Stimulated activated naive CD8-positive, alpha-beta T cell treated with anti-CD3 and anti-CD28 coated beads, Interleukin-15, amount 100 ng/mL, for 72 hours (primary cell): ENCODE results near the gene IST1.
"Not testable (repeated sequence)": the region's sequence is repeated elsewhere in the genome, so short reads cannot be mapped to it uniquely, and the experiment has no call there.

Experiments
- ATAC-seq: fragments of 150-1000 bp; cut with Tn5 transposase; 2 replicates; pipeline ENCODE4 v1.10.0; 2021; ENCODE audit warnings: mild to moderate bottlenecking, moderate library complexity
- DNase-seq, 2 donors: peaks; one replicate each; pipeline ENCODE4 v3.0.0; 2021 to 2022
- H3K27ac Mint-ChIP-seq, 2 donors: one replicate each; pipeline ENCODE4 v1.8.0; 2022; ENCODE audit warnings: mild to moderate bottlenecking in 2 of 2, mixed read lengths in 2 of 2, moderate library complexity in 2 of 2
- H3K27me3 Mint-ChIP-seq: one replicate; pipeline ENCODE4 v1.8.0; 2022; ENCODE audit warnings: mixed read lengths
- H3K4me1 Mint-ChIP-seq: one replicate; pipeline ENCODE4 v1.8.0; 2022; ENCODE audit warnings: mild to moderate bottlenecking, mixed read lengths
- H3K4me3 Mint-ChIP-seq, 2 donors: one replicate each; pipeline ENCODE4 v1.8.0; 2022; ENCODE audit warnings: mild to moderate bottlenecking in 2 of 2, mixed read lengths in 2 of 2, moderate library complexity in 1 of 2
- H3K9me3 Mint-ChIP-seq, 2 donors: one replicate each; pipeline ENCODE4 v1.8.0; 2022; ENCODE audit warnings: mixed read lengths in 2 of 2

Gene IST1

DNA sequence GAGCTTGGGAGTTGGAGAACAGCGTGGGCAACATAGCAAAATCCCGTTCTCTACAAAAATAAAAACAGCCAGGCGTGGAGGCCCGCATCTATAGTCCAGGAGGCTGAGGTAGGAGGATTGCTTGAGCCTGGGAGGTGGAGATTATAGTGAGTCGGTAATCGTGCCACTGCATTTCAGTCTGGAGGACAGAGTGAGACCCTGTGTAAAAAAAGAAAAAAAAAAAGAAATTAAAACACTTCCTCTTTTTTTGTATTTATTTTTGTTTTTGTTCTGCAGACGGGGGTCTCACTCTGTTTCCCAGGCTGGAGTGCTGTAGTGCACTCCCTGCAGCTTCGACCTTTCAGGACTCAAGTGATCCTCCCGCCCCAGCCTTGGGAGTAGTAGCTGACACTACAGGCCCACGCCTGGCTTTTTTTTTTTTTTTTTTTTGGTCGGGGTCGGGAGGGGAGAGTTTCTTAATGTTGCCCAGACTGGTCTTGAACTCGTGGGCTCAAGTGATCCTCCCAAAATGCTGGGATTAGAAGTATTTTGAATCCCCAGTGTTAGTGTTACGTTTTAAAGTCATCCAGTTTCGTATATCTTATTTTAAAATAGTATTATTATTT is 1.5 kb downstream of the IST1 start:
- Mint-ChIP-seq H3K27ac (peak overlapping the region in 1 of 2 donors; percentile 40), H3K4me1 (peaks cover 52% of the 10 kb centered on the region), H3K4me3 (peak overlapping the region; percentile 81 to 98), H3K9me3 (no peaks in the 10 kb centered on the region), H3K27me3 (no peaks in the 10 kb centered on the region)
- DNase-seq (no peak), ATAC-seq (no peak)

DNA sequence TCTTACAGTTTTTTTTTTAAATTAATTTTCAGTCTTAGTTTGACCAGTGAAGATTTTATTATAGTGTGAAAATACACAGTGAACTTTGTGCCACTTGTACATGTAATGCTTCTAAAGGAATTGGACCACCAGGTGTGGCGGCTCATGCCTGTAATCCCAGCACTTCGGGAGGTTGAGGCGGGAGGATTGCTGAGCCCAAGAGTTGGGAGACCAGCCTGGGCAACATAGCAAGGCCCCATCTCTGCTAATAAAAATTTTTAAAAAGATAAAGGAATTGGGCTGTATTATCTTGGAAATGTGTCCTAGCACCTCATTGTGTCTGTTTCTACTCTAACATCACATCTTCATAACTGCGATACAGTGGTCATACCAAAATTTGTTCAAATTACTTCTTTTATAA is 3.8 kb downstream of the IST1 start:
- H3K9me3 Mint-ChIP-seq = no peaks in the 10 kb centered on the region
- peak overlapping the region; percentile 44 to 65 for H3K4me3 Mint-ChIP-seq
- ATAC-seq (no peak), DNase-seq (no peak)
- H3K27me3 Mint-ChIP-seq = no peaks in the 10 kb centered on the region
- peak overlapping the region in 1 of 2 donors; percentile 48 for H3K27ac Mint-ChIP-seq
- H3K4me1 Mint-ChIP-seq = peaks cover 65% of the 10 kb centered on the region

- Mint-ChIP-seq H3K9me3 (no peaks in the 10 kb centered on the region), H3K27me3 (no peaks in the 10 kb centered on the region), H3K27ac (peak overlapping the region in 1 of 2 donors; percentile 86), H3K4me3 (peak overlapping the region in 1 of 2 donors; percentile 19), H3K4me1 (peaks cover 84% of the 10 kb centered on the region)
- ATAC-seq (no peak), DNase-seq (no peak)
Observed at GRCh38 chr16:71902656-71903365, 7.5 kb downstream of the IST1 start.

GRCh38 chr16:71903608-71904007 is 8.3 kb downstream of the IST1 start:
- DNase-seq (no peak), ATAC-seq (no peak)
- Mint-ChIP-seq H3K27me3 (no peaks in the 10 kb centered on the region), H3K4me1 (peaks cover 85% of the 10 kb centered on the region), H3K4me3 (no peak overlapping the region), H3K27ac (no peak overlapping the region), H3K9me3 (no peaks in the 10 kb centered on the region)

DNA sequence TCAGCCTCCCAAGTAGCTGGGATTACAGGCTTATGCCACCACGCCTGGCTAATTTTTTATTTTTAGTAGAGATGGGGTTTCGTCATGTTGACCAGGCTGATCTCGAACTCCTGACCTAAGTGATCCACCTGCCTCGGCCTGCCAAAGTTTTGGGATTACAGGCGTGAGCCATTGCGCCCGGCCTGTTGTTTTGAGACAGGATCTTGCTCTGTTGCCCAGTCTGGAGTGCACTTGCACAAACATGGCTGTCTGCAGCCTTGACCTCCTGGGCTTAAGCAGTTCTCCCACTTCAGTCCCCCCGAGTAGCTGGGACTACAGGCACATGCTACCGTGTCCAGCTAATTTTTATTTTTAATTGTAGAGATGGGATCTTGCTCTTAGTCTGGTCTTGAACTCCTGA is 8.9 kb downstream of the IST1 start:
- Mint-ChIP-seq H3K9me3 (no peaks in the 10 kb centered on the region), H3K27me3 (no peaks in the 10 kb centered on the region), H3K27ac (peak overlapping the region; percentile 5 to 11), H3K4me3 (no peak overlapping the region), H3K4me1 (peaks cover 89% of the 10 kb centered on the region)
- ATAC-seq (no peak), DNase-seq (no peak)

DNA sequence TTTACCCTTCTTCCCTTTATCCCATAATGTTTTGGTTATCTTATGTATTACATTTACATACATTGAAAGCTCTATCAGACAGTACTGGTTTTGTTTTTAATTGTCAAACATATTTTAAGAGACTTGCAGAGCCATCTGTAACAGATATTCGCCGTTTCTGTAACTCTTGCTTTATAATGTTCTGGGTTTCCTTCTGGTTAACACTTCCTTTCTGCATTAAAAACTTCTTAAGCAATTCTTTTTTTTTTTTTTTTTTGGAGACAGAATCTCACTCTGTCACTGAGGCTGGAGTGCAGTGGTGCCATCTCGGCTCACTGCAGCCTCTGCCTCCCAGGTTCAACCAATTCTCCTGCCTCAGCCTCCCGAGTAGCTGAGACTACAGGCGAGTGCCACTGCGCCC is 10.4 kb downstream of the IST1 start:
- ATAC-seq, H3K9me3 Mint-ChIP-seq, H3K27ac Mint-ChIP-seq, DNase-seq, H3K27me3 Mint-ChIP-seq: not testable (repeated sequence)
- peak overlapping the region; percentile 35 to 44 for H3K4me3 Mint-ChIP-seq
- H3K4me1 Mint-ChIP-seq = peaks cover 87% of the 10 kb centered on the region

DNA sequence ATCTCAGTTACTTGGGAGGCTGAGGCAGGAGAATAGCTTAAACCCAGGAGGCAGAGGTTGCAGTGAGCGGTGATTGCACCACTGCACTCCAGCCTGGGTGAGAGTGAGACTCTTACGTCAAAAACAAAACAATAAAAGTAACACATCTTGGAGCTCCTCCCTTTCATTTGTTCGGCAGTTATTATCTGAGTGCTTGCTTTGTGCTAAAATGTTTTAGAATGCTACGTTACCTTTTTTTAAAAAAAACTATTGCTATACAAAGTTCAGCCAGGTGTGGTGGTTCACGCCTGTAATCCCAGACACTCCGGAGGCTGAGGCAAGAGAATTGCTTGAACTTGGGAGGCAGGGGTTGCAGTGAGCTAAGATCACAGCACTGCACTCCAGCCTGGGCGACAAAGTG is 15.8 kb downstream of the IST1 start:
- DNase-seq (no peak), ATAC-seq (no peak)
- no peaks in the 10 kb centered on the region for H3K27me3 Mint-ChIP-seq
- no peak overlapping the region for H3K4me3 Mint-ChIP-seq
- H3K9me3 Mint-ChIP-seq = no peaks in the 10 kb centered on the region
- H3K27ac Mint-ChIP-seq = no peak overlapping the region
- peaks cover 96% of the 10 kb centered on the region for H3K4me1 Mint-ChIP-seq

DNA sequence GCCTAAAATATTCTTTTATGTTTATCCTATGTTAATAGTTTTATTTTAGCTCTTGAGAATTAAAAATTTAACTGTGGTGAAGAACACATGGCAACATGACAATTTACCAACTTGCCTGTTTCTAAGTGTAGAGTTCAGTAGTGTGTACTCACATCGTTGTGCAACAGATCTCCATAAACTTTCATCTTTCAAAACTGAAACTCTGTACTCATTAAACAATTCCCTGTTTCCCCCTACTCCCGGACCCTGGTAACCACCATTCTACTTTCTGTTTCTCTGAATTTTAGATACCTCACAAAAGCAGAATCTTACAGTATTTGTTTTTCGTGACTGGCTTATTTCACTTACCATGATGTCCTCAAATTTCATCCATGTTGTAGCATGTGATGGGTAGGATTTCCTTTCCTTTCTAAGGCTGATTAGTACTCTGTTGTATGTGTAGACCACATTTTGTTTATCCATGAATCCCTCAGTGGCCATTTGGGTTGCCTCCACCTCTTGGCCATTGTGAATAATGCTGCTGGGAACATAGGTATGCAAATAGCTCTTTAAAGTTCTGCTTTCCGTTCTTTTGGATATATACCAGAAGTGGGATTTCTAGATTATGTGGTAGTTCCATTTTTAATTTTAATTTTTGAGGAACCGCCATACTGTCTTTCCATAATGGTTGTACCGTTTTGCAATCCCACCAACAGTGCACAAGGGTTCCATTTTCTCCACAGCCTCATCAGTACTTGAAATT is 17.4 kb downstream of the IST1 start:
- DNase-seq (no peak), ATAC-seq (no peak)
- no peak overlapping the region for H3K27ac Mint-ChIP-seq
- no peaks in the 10 kb centered on the region for H3K27me3 Mint-ChIP-seq
- H3K9me3 Mint-ChIP-seq = no peaks in the 10 kb centered on the region
- H3K4me1 Mint-ChIP-seq = peaks cover 85% of the 10 kb centered on the region
- H3K4me3 Mint-ChIP-seq = no peak overlapping the region

DNA sequence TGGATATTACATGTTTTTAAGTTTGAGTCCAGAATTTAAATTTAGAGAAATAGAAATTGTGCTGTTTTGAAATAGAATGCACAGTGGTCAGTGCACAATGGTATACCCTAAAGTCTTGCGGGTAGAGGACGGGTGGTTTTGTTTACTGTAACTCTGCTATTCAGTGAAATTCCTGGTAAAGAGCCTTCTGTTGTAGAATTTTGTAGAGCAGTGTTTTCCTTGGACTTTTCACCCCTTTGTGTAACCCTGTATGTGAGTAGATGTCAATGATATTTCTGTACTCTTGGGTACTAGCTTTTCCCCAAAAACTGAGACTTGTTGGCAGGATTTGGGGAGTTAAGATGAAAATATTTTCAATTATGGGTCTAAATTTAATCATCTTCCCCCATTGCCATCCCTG is 19.5 kb downstream of the IST1 start:
- Mint-ChIP-seq H3K4me1 (peaks cover 64% of the 10 kb centered on the region), H3K27ac (no peak overlapping the region), H3K9me3 (no peaks in the 10 kb centered on the region), H3K4me3 (no peak overlapping the region), H3K27me3 (no peaks in the 10 kb centered on the region)
- ATAC-seq (no peak), DNase-seq (no peak)

DNA sequence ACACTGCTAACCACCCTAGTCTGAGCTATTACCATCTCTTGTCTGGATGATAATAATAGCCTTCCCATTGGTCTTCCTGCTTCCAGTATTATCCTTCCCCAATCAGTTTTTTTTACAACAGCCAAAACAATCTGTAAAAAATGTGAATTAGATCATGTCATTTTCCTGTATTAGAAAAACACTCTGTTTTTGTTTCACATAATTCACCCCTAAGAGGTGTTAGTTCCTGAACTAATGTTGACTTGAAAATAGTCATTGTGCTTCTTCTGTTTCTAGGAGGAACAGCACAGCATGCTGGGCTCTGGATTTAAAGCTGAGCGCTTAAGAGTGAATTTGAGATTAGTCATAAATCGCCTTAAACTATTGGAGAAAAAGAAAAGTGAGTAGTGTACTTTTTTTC is 20.0 kb downstream of the IST1 start:
- Mint-ChIP-seq H3K27ac (peak overlapping the region in 1 of 2 donors; percentile 3), H3K4me3 (no peak overlapping the region), H3K27me3 (no peaks in the 10 kb centered on the region), H3K9me3 (no peaks in the 10 kb centered on the region), H3K4me1 (peaks cover 59% of the 10 kb centered on the region)
- DNase-seq (no peak), ATAC-seq (no peak)

- Mint-ChIP-seq H3K4me3 (no peak overlapping the region), H3K27me3 (no peaks in the 10 kb centered on the region), H3K9me3 (no peaks in the 10 kb centered on the region), H3K4me1 (peaks cover 52% of the 10 kb centered on the region), H3K27ac (peak overlapping the region in 1 of 2 donors; percentile 65)
- DNase-seq (no peak), ATAC-seq (no peak)
Observed at GRCh38 chr16:71916397-71916920, 21.1 kb downstream of the IST1 start.

GRCh38 chr16:71917900-71918299 is 22.6 kb downstream of the IST1 start:
- Mint-ChIP-seq H3K27ac (no peak overlapping the region), H3K4me1 (peaks cover 38% of the 10 kb centered on the region), H3K27me3 (no peaks in the 10 kb centered on the region), H3K4me3 (no peak overlapping the region), H3K9me3 (no peaks in the 10 kb centered on the region)
- DNase-seq = no peak
- ATAC-seq = no peak

DNA sequence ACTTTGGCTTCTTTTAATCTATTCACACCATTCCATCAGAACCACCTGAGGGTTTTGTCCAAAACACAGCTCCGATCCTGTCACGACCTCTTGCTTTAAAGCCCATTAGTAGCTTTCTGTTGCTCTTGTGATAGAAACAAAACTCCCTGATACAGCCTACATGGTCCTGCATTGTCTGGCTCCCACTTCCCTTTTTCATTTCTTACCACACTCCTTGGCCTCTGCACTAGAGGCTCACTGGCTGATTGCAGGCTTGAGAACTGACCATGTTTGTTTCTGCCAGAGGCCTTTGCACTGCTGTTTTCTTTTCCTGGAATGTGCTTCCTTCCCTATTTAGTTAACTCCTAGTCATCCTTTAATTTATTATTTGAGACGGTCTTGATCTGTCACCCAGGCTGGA is 23.7 kb downstream of the IST1 start:
- Mint-ChIP-seq H3K27ac (no peak overlapping the region), H3K4me3 (no peak overlapping the region), H3K9me3 (no peaks in the 10 kb centered on the region), H3K27me3 (no peaks in the 10 kb centered on the region), H3K4me1 (peaks cover 26% of the 10 kb centered on the region)
- no peak for DNase-seq
- ATAC-seq = no peak

DNA sequence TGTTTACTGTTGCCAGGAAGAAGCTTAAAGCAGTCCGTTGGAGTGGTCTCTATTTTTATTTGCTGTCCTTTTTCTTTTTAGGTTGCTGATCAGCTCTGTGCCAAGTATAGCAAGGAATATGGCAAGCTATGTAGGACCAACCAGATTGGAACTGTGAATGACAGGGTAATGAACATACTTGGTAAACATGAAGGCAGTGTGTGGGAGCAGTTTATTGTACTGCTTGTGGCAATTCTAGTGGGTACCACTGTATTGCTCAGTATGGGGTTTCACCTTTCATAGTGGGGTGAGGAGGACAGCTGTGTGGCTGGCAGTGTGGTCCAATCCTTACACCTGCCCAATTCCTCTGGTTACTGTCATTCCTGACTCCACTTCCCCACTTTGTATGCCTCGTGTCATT is 25.3 kb downstream of the IST1 start:
- no peak for ATAC-seq

GRCh38 chr16:71923941-71924690 is 28.8 kb downstream of the IST1 start:
- no peak for DNase-seq
- H3K4me3 Mint-ChIP-seq = no peak overlapping the region
- H3K27ac Mint-ChIP-seq = no peak overlapping the region
- no peaks in the 10 kb centered on the region for H3K27me3 Mint-ChIP-seq
- no peak for ATAC-seq
- H3K9me3 Mint-ChIP-seq = no peaks in the 10 kb centered on the region
- no peaks in the 10 kb centered on the region for H3K4me1 Mint-ChIP-seq

More for the DNA sequence above, 25.3 kb downstream of the IST1 start:
- no peak for DNase-seq
- H3K4me3 Mint-ChIP-seq = no peak overlapping the region
- no peaks in the 10 kb centered on the region for H3K27me3 Mint-ChIP-seq
- H3K27ac Mint-ChIP-seq = peak overlapping the region; percentile 5 to 81
- no peaks in the 10 kb centered on the region for H3K9me3 Mint-ChIP-seq
- peaks cover 10% of the 10 kb centered on the region for H3K4me1 Mint-ChIP-seq
